ENCODE results near the gene TRAPPC3. TPM values are rescaled to one million over a fixed set of nuclear protein-coding genes. Genes with fewer than 3 reads are reported as not detected.

Gene TRAPPC3
- total RNA-seq, 1 experiment from 2014 or later: 52.7 TPM

DNA sequence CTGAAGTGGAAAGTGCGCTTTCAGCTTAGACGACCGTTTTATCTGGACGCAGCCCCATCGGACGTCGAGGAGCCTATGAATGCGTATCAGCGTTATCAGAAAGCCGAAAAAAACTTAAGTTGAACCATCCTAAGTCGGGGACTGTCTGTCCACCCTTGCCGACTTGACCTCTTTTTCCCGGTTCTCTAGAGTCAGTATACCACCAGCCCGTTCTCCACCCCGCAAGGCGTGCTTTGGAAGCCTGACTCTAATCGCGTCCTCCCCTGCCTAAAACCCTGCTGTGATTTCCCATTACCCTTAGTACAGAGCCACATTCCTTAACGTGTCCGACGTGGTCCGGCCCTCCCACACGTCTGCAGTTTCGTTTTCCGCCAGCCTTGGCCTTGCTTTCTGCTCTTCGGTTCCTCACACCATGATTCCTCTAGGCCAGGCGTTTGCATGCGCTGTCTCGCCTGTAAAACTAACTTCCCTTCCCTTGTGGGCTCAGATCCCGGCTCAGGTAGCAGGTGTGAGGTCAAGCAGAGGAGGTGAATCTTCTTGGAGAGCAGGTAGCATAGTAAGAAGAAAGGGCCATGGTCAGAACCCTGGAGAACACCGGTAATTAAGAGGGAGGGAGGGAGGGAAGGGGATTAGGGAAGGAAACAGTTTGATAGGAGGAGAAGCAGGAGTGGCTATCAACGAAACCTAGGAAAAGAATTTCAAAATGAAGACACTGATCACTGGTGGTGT is 59.7 kb downstream of the TRAPPC3 start:
- H3K36me3 Mint-ChIP-seq (ENCODE audit: insufficient read depth in 1 of 3, low read depth in 3 of 3): peaks cover 21 to 38% (median 36%) of the 10 kb centered on the region in 3 experiments; a peak in 6 of 7 replicates
- H3K23ac ChIP-seq (ENCODE audit: insufficient read length, low read depth, low read length): no peak overlapping the region
- no peaks in the 10 kb centered on the region; a peak in 1 of 5 replicates for H3K9me3 Mint-ChIP-seq
- H3K27ac ChIP-seq (ENCODE audit: insufficient read length, low read depth, low read length): no peak overlapping the region
- no peak for DNase-seq
- no CpG with 5 or more reads among the region's 32 CpGs for WGBS (ENCODE audit: extremely low coverage, insufficient read length, low lambda C conversion rate)
- no peak overlapping the region for H4K5ac ChIP-seq (ENCODE audit: insufficient read length, low read depth, low read length)
- TF ChIP-seq, protein P1, sequence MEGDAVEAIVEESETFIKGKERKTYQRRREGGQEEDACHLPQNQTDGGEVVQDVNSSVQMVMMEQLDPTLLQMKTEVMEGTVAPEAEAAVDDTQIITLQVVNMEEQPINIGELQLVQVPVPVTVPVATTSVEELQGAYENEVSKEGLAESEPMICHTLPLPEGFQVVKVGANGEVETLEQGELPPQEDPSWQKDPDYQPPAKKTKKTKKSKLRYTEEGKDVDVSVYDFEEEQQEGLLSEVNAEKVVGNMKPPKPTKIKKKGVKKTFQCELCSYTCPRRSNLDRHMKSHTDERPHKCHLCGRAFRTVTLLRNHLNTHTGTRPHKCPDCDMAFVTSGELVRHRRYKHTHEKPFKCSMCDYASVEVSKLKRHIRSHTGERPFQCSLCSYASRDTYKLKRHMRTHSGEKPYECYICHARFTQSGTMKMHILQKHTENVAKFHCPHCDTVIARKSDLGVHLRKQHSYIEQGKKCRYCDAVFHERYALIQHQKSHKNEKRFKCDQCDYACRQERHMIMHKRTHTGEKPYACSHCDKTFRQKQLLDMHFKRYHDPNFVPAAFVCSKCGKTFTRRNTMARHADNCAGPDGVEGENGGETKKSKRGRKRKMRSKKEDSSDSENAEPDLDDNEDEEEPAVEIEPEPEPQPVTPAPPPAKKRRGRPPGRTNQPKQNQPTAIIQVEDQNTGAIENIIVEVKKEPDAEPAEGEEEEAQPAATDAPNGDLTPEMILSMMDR (conservative IDR thresholded peaks at IDR 0.05): no peak
- no peak overlapping the region for H2BK5ac ChIP-seq (ENCODE audit: insufficient read length, low read length)
- H3K27ac Mint-ChIP-seq: peak overlapping the region; percentile 41 to 90 (median 46); a peak in 6 of 7 replicates
- no peak overlapping the region for H3K56ac ChIP-seq (ENCODE audit: insufficient read length, low read depth, low read length)
- no peak overlapping the region for H2BK12ac ChIP-seq (ENCODE audit: insufficient read length, low read depth, low read length)
- no peak overlapping the region for H2BK20ac ChIP-seq (ENCODE audit: low read depth, low read length, poor library complexity, severe bottlenecking)
- H3K9me3 ChIP-seq (ENCODE audit: control insufficient read depth, low read depth, low read length): no peaks in the 10 kb centered on the region
- H3K79me2 ChIP-seq (ENCODE audit: insufficient read depth, low read length): peaks cover 2% of the 10 kb centered on the region; the same call in 1 of the 2 replicates
- H3K4me1 ChIP-seq (ENCODE audit: insufficient read depth, low read length): no peaks in the 10 kb centered on the region
- peak overlapping the region; percentile 87 for H3K4me3 Mint-ChIP-seq
- H3K27me3 Mint-ChIP-seq (ENCODE audit: low read depth): peaks cover 6% of the 10 kb centered on the region
- peaks cover 6% of the 10 kb centered on the region for H3K23me2 ChIP-seq (ENCODE audit: insufficient read length, low read depth, low read length, poor library complexity, severe bottlenecking)
- no peak overlapping the region for H2BK15ac ChIP-seq (ENCODE audit: low read depth, low read length)
- H4K20me1 ChIP-seq (ENCODE audit: control insufficient read depth, insufficient read depth, insufficient read length): no peaks in the 10 kb centered on the region
- H2BK120ac ChIP-seq (ENCODE audit: low read depth, low read length, poor library complexity, severe bottlenecking): no peak overlapping the region
- H3T11ph ChIP-seq (ENCODE audit: low read length): no peak overlapping the region
- H2AK5ac ChIP-seq (ENCODE audit: insufficient read length, low read length): no peak overlapping the region
- no peaks in the 10 kb centered on the region for H3K79me1 ChIP-seq (ENCODE audit: insufficient read depth, low read depth, low read length, poor library complexity, severe bottlenecking)
- no peak overlapping the region for H3K14ac ChIP-seq (ENCODE audit: insufficient read depth, low read length)
- no peak overlapping the region for H3K4ac ChIP-seq (ENCODE audit: low read depth, low read length)
- H3K9ac ChIP-seq (ENCODE audit: extremely low read depth, insufficient read length, low read length): peak overlapping the region; percentile 63
- H4K8ac ChIP-seq (replicated peaks; ENCODE audit: insufficient read length, low read depth, low read length): no peak overlapping the region
- H4K91ac ChIP-seq (ENCODE audit: insufficient read length, low read depth, low read length): no peak overlapping the region
- no peak overlapping the region for H2AFZ ChIP-seq (ENCODE audit: low read length)
- H3K4me1 Mint-ChIP-seq: peaks cover 14 to 22% of the 10 kb centered on the region in 2 experiments
- no peak overlapping the region for H3K18ac ChIP-seq (ENCODE audit: insufficient read length, low read depth, low read length)
- no peaks in the 10 kb centered on the region for H3K27me3 ChIP-seq (ENCODE audit: insufficient read depth, low read length)
- peak overlapping the region; percentile 91 for H3K4me2 ChIP-seq (ENCODE audit: insufficient read depth, insufficient read length, low read length)
